Measurements from ENCODE around the gene DNM1.

Gene DNM1

GRCh38 chr9:128190013-128190412, 13.2 kb upstream of the DNM1 start:
- WGBS (ENCODE audit: extremely low coverage, insufficient coverage, low lambda C conversion rate): no CpG with 5 or more reads among the region's 2 CpGs
- no peak overlapping the region for H3K27ac ChIP-seq (ENCODE audit: low read depth, low read length)
- no peak overlapping the region for H2BK15ac ChIP-seq (replicated peaks; ENCODE audit: low read depth)
- H3K4ac ChIP-seq (ENCODE audit: low read depth, low read length): no peak overlapping the region
- H3K23ac ChIP-seq (ENCODE audit: low read length): no peak overlapping the region
- H3K56ac ChIP-seq (ENCODE audit: low read length): no peak overlapping the region
- no peak overlapping the region for H3K18ac ChIP-seq (ENCODE audit: low read length)
- H3K79me2 ChIP-seq (ENCODE audit: control insufficient read depth, insufficient read depth, low read length): no peaks in the 10 kb centered on the region
- H3K27me3 ChIP-seq (ENCODE audit: insufficient read depth, low read length, poor library complexity): no peaks in the 10 kb centered on the region
- H2AK5ac ChIP-seq (ENCODE audit: low read length): no peak overlapping the region
- no peak overlapping the region for H2BK120ac ChIP-seq (ENCODE audit: low read depth, low read length)
- DNase-seq: peak; percentile 74
- no peak overlapping the region for H2BK5ac ChIP-seq (ENCODE audit: low read length)
- no peak overlapping the region for H4K5ac ChIP-seq (ENCODE audit: low read length)
- no peak overlapping the region for H3K4me3 ChIP-seq (ENCODE audit: low read length)
- H4K8ac ChIP-seq (ENCODE audit: low read depth, low read length): no peak overlapping the region
- peaks cover 2% of the 10 kb centered on the region for H3K4me1 ChIP-seq (ENCODE audit: control insufficient read depth, low read depth, low read length)
- H3K4me2 ChIP-seq (ENCODE audit: low read length): no peak overlapping the region
- no peak overlapping the region for H3K9ac ChIP-seq (ENCODE audit: low read length)
- H3K79me1 ChIP-seq (ENCODE audit: low read length): peaks cover 4% of the 10 kb centered on the region
- H3K36me3 ChIP-seq (ENCODE audit: control insufficient read depth, insufficient read depth, low read length): no peaks in the 10 kb centered on the region

- peak overlapping the region; percentile 67 for H3K4me3 ChIP-seq (ENCODE audit: low read length)
- H3K4ac ChIP-seq (ENCODE audit: low read depth, low read length): peak overlapping the region; percentile 42
- H3K18ac ChIP-seq (ENCODE audit: low read length): peak overlapping the region; percentile 64
- peak overlapping the region; percentile 85 for H3K9ac ChIP-seq (ENCODE audit: low read length)
- peak overlapping the region; percentile 93 for H3K56ac ChIP-seq (ENCODE audit: low read length)
- peaks cover 2% of the 10 kb centered on the region for H3K4me1 ChIP-seq (ENCODE audit: control insufficient read depth, low read depth, low read length)
- H3K27me3 ChIP-seq (ENCODE audit: insufficient read depth, low read length, poor library complexity): no peaks in the 10 kb centered on the region
- no CpG with 5 or more reads among the region's 32 CpGs for WGBS (ENCODE audit: extremely low coverage, insufficient coverage, low lambda C conversion rate)
- no peak overlapping the region for H2BK5ac ChIP-seq (ENCODE audit: low read length)
- H3K79me1 ChIP-seq (ENCODE audit: low read length): peaks cover 4% of the 10 kb centered on the region
- H3K23ac ChIP-seq (ENCODE audit: low read length): no peak overlapping the region
- H2BK15ac ChIP-seq (replicated peaks; ENCODE audit: low read depth): no peak overlapping the region
- H2AK5ac ChIP-seq (ENCODE audit: low read length): peak overlapping the region; percentile 22
- no peaks in the 10 kb centered on the region for H3K79me2 ChIP-seq (ENCODE audit: control insufficient read depth, insufficient read depth, low read length)
- peak overlapping the region; percentile 92 for H3K4me2 ChIP-seq (ENCODE audit: low read length)
- H3K36me3 ChIP-seq (ENCODE audit: control insufficient read depth, insufficient read depth, low read length): no peaks in the 10 kb centered on the region
- no peak overlapping the region for H2BK120ac ChIP-seq (ENCODE audit: low read depth, low read length)
- no peak overlapping the region for H4K8ac ChIP-seq (ENCODE audit: low read depth, low read length)
- no peak overlapping the region for H4K5ac ChIP-seq (ENCODE audit: low read length)
- no peak for DNase-seq
- H3K27ac ChIP-seq (ENCODE audit: low read depth, low read length): no peak overlapping the region
Observed at GRCh38 chr9:128190516-128191405, 12.4 kb upstream of the DNM1 start.

- Histone ChIP-seq H3K79me2 (ENCODE audit: control insufficient read depth, insufficient read depth, low read length) (no peaks in the 10 kb centered on the region), H2BK120ac (ENCODE audit: low read depth, low read length) (no peak within 1 kb of the TSS), H3K79me1 (ENCODE audit: low read length) (peaks cover 4% of the 10 kb centered on the region), H2AK5ac (ENCODE audit: low read length) (peak within 1 kb of the TSS; percentile 22), H3K36me3 (ENCODE audit: control insufficient read depth, insufficient read depth, low read length) (no peaks in the 10 kb centered on the region), H3K23ac (ENCODE audit: low read length) (no peak within 1 kb of the TSS), H2BK15ac (replicated peaks; ENCODE audit: low read depth) (no peak within 1 kb of the TSS), H3K4me2 (ENCODE audit: low read length) (peak within 1 kb of the TSS; percentile 92), H3K18ac (ENCODE audit: low read length) (peak within 1 kb of the TSS; percentile 64), H4K5ac (ENCODE audit: low read length) (no peak within 1 kb of the TSS), H3K27ac (ENCODE audit: low read depth, low read length) (peak within 1 kb of the TSS; percentile 4), H3K4me1 (ENCODE audit: control insufficient read depth, low read depth, low read length) (peaks cover 2% of the 10 kb centered on the region), H3K56ac (ENCODE audit: low read length) (peak within 1 kb of the TSS; percentile 93), H4K8ac (ENCODE audit: low read depth, low read length) (peak within 1 kb of the TSS; percentile 67), H2BK5ac (ENCODE audit: low read length) (no peak within 1 kb of the TSS), H3K27me3 (ENCODE audit: insufficient read depth, low read length, poor library complexity) (no peaks in the 10 kb centered on the region), H3K9ac (ENCODE audit: low read length) (peak within 1 kb of the TSS; percentile 85), H3K4ac (ENCODE audit: low read depth, low read length) (peak within 1 kb of the TSS; percentile 89), H3K4me3 (ENCODE audit: low read length) (peak within 1 kb of the TSS; percentile 67)
- WGBS (ENCODE audit: extremely low coverage, insufficient coverage, low lambda C conversion rate): no CpG with 5 or more reads among the region's 71 CpGs
- peak; percentile 76 for DNase-seq
Observed at GRCh38 chr9:128191406-128192046, 11.7 kb upstream of the DNM1 start, which contains the start of gene CIZ1. TSS of gene CIZ1 (minus strand) at chr9:128191572. CDS start at chr9:128190857, 715 bp downstream.

- no CpG with 5 or more reads among the region's 56 CpGs for WGBS (ENCODE audit: extremely low coverage, insufficient coverage, low lambda C conversion rate)
- H4K8ac ChIP-seq (ENCODE audit: low read depth, low read length): no peak overlapping the region
- H3K18ac ChIP-seq (ENCODE audit: low read length): no peak overlapping the region
- H3K4me3 ChIP-seq (ENCODE audit: low read length): no peak overlapping the region
- H3K23ac ChIP-seq (ENCODE audit: low read length): no peak overlapping the region
- no peak overlapping the region for H3K9ac ChIP-seq (ENCODE audit: low read length)
- H3K79me1 ChIP-seq (ENCODE audit: low read length): peaks cover 4% of the 10 kb centered on the region
- peak; percentile 46 for DNase-seq
- no peak overlapping the region for H3K4me2 ChIP-seq (ENCODE audit: low read length)
- H2BK15ac ChIP-seq (replicated peaks; ENCODE audit: low read depth): no peak overlapping the region
- no peak overlapping the region for H4K5ac ChIP-seq (ENCODE audit: low read length)
- no peaks in the 10 kb centered on the region for H3K79me2 ChIP-seq (ENCODE audit: control insufficient read depth, insufficient read depth, low read length)
- no peaks in the 10 kb centered on the region for H3K27me3 ChIP-seq (ENCODE audit: insufficient read depth, low read length, poor library complexity)
- H3K4ac ChIP-seq (ENCODE audit: low read depth, low read length): no peak overlapping the region
- no peak overlapping the region for H3K56ac ChIP-seq (ENCODE audit: low read length)
- no peak overlapping the region for H2BK5ac ChIP-seq (ENCODE audit: low read length)
- no peak overlapping the region for H3K27ac ChIP-seq (ENCODE audit: low read depth, low read length)
- H3K36me3 ChIP-seq (ENCODE audit: control insufficient read depth, insufficient read depth, low read length): no peaks in the 10 kb centered on the region
- peaks cover 2% of the 10 kb centered on the region for H3K4me1 ChIP-seq (ENCODE audit: control insufficient read depth, low read depth, low read length)
- no peak overlapping the region for H2AK5ac ChIP-seq (ENCODE audit: low read length)
- H2BK120ac ChIP-seq (ENCODE audit: low read depth, low read length): no peak overlapping the region
Observed at GRCh38 chr9:128192601-128193371, 10.4 kb upstream of the DNM1 start.

- no peak overlapping the region for H3K27ac ChIP-seq (ENCODE audit: low read depth, low read length)
- no peak overlapping the region for H3K18ac ChIP-seq (ENCODE audit: low read length)
- H3K79me2 ChIP-seq (ENCODE audit: control insufficient read depth, insufficient read depth, low read length): no peaks in the 10 kb centered on the region
- H4K5ac ChIP-seq (ENCODE audit: low read length): no peak overlapping the region
- H3K23ac ChIP-seq (ENCODE audit: low read length): no peak overlapping the region
- no peak overlapping the region for H4K8ac ChIP-seq (ENCODE audit: low read depth, low read length)
- H2BK5ac ChIP-seq (ENCODE audit: low read length): no peak overlapping the region
- H2BK15ac ChIP-seq (replicated peaks; ENCODE audit: low read depth): no peak overlapping the region
- H3K27me3 ChIP-seq (ENCODE audit: insufficient read depth, low read length, poor library complexity): no peaks in the 10 kb centered on the region
- no peak overlapping the region for H3K9ac ChIP-seq (ENCODE audit: low read length)
- H3K4ac ChIP-seq (ENCODE audit: low read depth, low read length): no peak overlapping the region
- H2AK5ac ChIP-seq (ENCODE audit: low read length): no peak overlapping the region
- H2BK120ac ChIP-seq (ENCODE audit: low read depth, low read length): no peak overlapping the region
- WGBS (ENCODE audit: extremely low coverage, insufficient coverage, low lambda C conversion rate): no CpG with 5 or more reads among the region's 14 CpGs
- DNase-seq: no peak
- H3K56ac ChIP-seq (ENCODE audit: low read length): no peak overlapping the region
- H3K36me3 ChIP-seq (ENCODE audit: control insufficient read depth, insufficient read depth, low read length): no peaks in the 10 kb centered on the region
- peaks cover 2% of the 10 kb centered on the region for H3K4me1 ChIP-seq (ENCODE audit: control insufficient read depth, low read depth, low read length)
- H3K4me2 ChIP-seq (ENCODE audit: low read length): no peak overlapping the region
- H3K79me1 ChIP-seq (ENCODE audit: low read length): peaks cover 4% of the 10 kb centered on the region
- H3K4me3 ChIP-seq (ENCODE audit: low read length): no peak overlapping the region
Observed at GRCh38 chr9:128193469-128194096, 9.6 kb upstream of the DNM1 start.

Data from mesendoderm (in vitro differentiated cells).